Ascending aorta (tissue), 2 donors: ENCODE results near the gene ZNF649. TPM values are rescaled to one million over a fixed set of nuclear protein-coding genes. Genes with fewer than 3 reads are reported as not detected.
A peak's percentile ranks its signal among the peaks of the same experiment; 100 is the strongest.
"Not testable (repeated sequence)": the region's sequence is repeated elsewhere in the genome, so short reads cannot be mapped to it uniquely, and the experiment has no call there.

Experiments used
- DNase-seq, 2 donors: peaks; one replicate each; pipeline ENCODE4 v3.0.0-alpha.2; 2019; ENCODE audit warnings: low spot score in 2 of 2
- H3K27ac ChIP-seq, 2 donors: fragments of 200-600 bp; sonication (generic); one replicate each; pipeline ENCODE4 v1.5.1; 2016 to 2017; ENCODE audit warnings: mild to moderate bottlenecking in 1 of 2
- H3K27me3 ChIP-seq: fragments of 200-600 bp; sonication (generic); one replicate; pipeline ENCODE4 v1.5.1; 2017
- H3K36me3 ChIP-seq, 2 donors: fragments of 200-600 bp; sonication (generic); one replicate each; pipeline ENCODE4 v1.5.1; 2016
- H3K4me1 ChIP-seq, 2 donors: fragments of 200-600 bp; sonication (generic); one replicate each; pipeline ENCODE4 v1.5.1; 2016 to 2017; ENCODE audit warnings: mild to moderate bottlenecking in 1 of 2
- H3K4me3 ChIP-seq, 2 donors: fragments of 200-600 bp; sonication (generic); one replicate each; pipeline ENCODE4 v1.5.1; 2016 to 2017; ENCODE audit warnings: mild to moderate bottlenecking in 1 of 2
- H3K9me3 ChIP-seq, 2 donors: fragments of 200-600 bp; sonication (generic); one replicate each; pipeline ENCODE4 v1.5.1; 2016
- intact Hi-C: fragments of 100-400 bp; cut with DNase I; formaldehyde crosslinking; loops from one replicate; pipeline ENCODE4 v1.15.1; 2023
- total RNA-seq: library from RNA; depleted of rRNA; stranded (reverse); fragments of >200 nt; gene quantifications from one replicate; pipeline ENCODE4 v1.1.0, GENCODE V29; 2016
- TF ChIP-seq, protein P1 (sequence below), 3 experiments: fragments of 200-600 bp in 2 of 3; fragments of 450-650 bp in 1 of 3; sonication (generic) in 2 of 3; IDR thresholded peaks; one replicate each; pipeline ENCODE4 v1.5.1; 2016 to 2019; ENCODE audit warnings: antibody characterized with exemption in 3 of 3, mild to moderate bottlenecking in 1 of 3, moderate library complexity in 1 of 3

Gene ZNF649
- total RNA-seq, 1 donor from 2014 or later: 4.7 TPM

- Histone ChIP-seq H3K9me3 (peaks cover 62 to 68% of the 10 kb centered on the region in 2 donors), H3K4me3 (no peak overlapping the region), H3K36me3 (no peaks in the 10 kb centered on the region), H3K27me3 (no peaks in the 10 kb centered on the region), H3K4me1 (no peaks in the 10 kb centered on the region), H3K27ac (no peak overlapping the region)
- TF ChIP-seq, protein P1, sequence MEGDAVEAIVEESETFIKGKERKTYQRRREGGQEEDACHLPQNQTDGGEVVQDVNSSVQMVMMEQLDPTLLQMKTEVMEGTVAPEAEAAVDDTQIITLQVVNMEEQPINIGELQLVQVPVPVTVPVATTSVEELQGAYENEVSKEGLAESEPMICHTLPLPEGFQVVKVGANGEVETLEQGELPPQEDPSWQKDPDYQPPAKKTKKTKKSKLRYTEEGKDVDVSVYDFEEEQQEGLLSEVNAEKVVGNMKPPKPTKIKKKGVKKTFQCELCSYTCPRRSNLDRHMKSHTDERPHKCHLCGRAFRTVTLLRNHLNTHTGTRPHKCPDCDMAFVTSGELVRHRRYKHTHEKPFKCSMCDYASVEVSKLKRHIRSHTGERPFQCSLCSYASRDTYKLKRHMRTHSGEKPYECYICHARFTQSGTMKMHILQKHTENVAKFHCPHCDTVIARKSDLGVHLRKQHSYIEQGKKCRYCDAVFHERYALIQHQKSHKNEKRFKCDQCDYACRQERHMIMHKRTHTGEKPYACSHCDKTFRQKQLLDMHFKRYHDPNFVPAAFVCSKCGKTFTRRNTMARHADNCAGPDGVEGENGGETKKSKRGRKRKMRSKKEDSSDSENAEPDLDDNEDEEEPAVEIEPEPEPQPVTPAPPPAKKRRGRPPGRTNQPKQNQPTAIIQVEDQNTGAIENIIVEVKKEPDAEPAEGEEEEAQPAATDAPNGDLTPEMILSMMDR (IDR thresholded peaks at IDR 0.05): no peak
- DNase-seq: no peak
- intact Hi-C loops: loop anchor here (10.0 kb wide), 1 partner anchor 1955 kb away; no protein-coding TSS in a partner anchor
Measured at GRCh38 chr19:51919606-51920005, 14.8 kb upstream of the ZNF649 start.

GRCh38 chr19:51916167-51916566 lies 11.3 kb upstream of the ZNF649 start:
- Histone ChIP-seq H3K4me3 (no peak overlapping the region), H3K4me1 (no peaks in the 10 kb centered on the region), H3K27me3 (no peaks in the 10 kb centered on the region), H3K27ac (no peak overlapping the region), H3K9me3 (peaks cover 51 to 65% of the 10 kb centered on the region in 2 donors), H3K36me3 (no peaks in the 10 kb centered on the region)
- intact Hi-C loops: no loop called here
- no peak for DNase-seq
- TF ChIP-seq, protein P1 (IDR thresholded peaks at IDR 0.05): no peak

DNA sequence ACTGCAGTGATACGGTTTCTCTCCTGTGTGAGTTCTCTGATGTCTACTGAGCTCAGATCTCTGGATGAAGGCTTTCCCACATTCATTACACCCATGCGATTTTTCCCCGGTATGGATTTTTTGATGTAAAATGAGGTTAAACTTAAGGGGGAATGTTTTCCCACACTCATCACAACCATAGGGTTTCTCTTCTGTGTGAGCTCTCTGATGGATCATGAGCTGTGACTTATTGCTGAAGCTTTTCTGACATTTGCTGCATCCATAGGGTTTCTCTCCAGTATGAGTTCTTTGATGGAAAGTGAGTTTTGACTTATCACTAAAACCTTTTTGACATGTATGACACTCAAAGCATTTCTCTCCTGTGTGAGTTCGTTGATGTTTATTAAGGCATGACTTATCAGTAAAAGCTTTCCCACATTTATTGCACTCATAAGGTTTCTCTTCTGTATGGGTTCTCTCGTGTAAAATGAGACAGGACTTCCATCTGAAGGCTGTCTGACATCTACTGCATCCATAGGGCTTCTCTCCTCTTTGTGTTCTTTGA lies 10.6 kb upstream of the ZNF649 start:
- Histone ChIP-seq H3K36me3 (no peaks in the 10 kb centered on the region), H3K27me3 (no peaks in the 10 kb centered on the region), H3K27ac (no peak overlapping the region), H3K4me3 (no peak overlapping the region), H3K9me3 (peaks cover 43 to 58% of the 10 kb centered on the region in 2 donors), H3K4me1 (no peaks in the 10 kb centered on the region)
- intact Hi-C loops: no loop called here
- no peak for DNase-seq
- TF ChIP-seq, protein P1 (IDR thresholded peaks at IDR 0.05): no peak

GRCh38 chr19:51907981-51908380 lies 3.2 kb upstream of the ZNF649 start:
- H3K36me3 ChIP-seq, intact Hi-C loops, H3K27ac ChIP-seq, H3K4me1 ChIP-seq, DNase-seq, H3K4me3 ChIP-seq, H3K27me3 ChIP-seq: not testable (repeated sequence)
- H3K9me3 ChIP-seq: peaks cover 0 to 13% of the 10 kb centered on the region in 2 donors

- H3K4me3 ChIP-seq, H3K36me3 ChIP-seq, H3K4me1 ChIP-seq, H3K27ac ChIP-seq, intact Hi-C loops, DNase-seq, H3K27me3 ChIP-seq: not testable (repeated sequence)
- peaks cover 0 to 24% of the 10 kb centered on the region in 2 donors for H3K9me3 ChIP-seq
Measured at GRCh38 chr19:51906108-51906507, 1.3 kb upstream of the ZNF649 start.

DNA sequence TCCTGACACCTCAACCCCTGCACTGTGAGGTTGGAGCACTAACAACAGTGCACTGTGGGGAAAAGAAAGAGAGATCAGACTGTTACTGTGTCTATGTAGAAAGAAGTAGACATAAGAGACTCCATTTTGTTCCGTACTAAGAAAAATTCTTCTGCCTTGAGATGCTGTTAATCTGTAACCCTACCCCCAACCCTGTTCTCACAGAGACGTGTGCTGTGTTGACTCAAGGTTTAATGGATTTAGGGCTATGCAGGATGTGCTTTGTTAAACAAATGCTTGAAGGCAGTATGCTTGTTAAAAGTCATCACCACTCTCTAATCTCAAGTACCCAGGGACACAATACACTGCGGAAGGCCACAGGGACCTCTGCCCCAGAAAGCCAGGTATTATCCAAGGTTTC lies 822 bp upstream of the ZNF649 start:
- intact Hi-C loops: loop anchor here (2.0 kb wide), 1 partner anchor 17 kb away; no protein-coding TSS in a partner anchor
- not testable (repeated sequence) for H3K4me3 ChIP-seq, H3K4me1 ChIP-seq, H3K27ac ChIP-seq, H3K27me3 ChIP-seq, DNase-seq
- peaks cover 5 to 12% of the 10 kb centered on the region in 2 donors for H3K36me3 ChIP-seq
- H3K9me3 ChIP-seq: peaks cover 0 to 28% of the 10 kb centered on the region in 2 donors

DNA sequence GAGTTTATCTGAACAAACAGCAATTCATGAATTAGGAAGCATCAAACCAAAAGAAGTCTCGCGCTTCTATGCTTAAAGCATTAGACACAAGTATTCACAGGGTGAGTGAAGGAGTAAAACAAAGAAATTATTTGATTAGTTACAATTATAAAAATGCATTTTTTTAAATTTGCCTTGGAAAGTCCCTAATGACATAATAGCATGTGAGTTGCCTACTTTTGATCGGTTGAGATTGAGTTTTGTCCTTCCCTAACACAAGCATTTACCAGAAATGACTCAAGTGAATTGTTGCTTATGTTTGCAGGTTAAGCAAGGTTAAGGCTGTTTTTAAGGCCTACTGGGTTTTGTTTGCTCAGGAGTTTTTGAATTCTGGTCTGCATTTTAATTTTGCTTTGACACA lies 389 bp upstream of the ZNF649 start:
- no peak for DNase-seq
- Histone ChIP-seq H3K9me3 (peaks cover 0 to 33% of the 10 kb centered on the region in 2 donors), H3K36me3 (peaks cover 10 to 17% of the 10 kb centered on the region in 2 donors), H3K27ac (no peak overlapping the region), H3K27me3 (no peaks in the 10 kb centered on the region), H3K4me3 (peak overlapping the region; percentile 76 to 79), H3K4me1 (peaks cover 0 to 4% of the 10 kb centered on the region in 2 donors)
- TF ChIP-seq, protein P1 (IDR thresholded peaks at IDR 0.05): no peak
- intact Hi-C loops: loop anchor here (2.0 kb wide), 1 partner anchor 16 kb away; no protein-coding TSS in a partner anchor
